GM12878 (cell line): ENCODE results near the gene SMC5. TPM values are rescaled to one million over a fixed set of nuclear protein-coding genes. Genes with fewer than 3 reads are reported as not detected.
A peak's percentile ranks its signal among the peaks of the same experiment; 100 is the strongest.

Experiments
- BCLAF1 ChIP-seq: fragments of 450-650 bp; IDR thresholded peaks from 2 replicates; pipeline ENCODE4 v1.6.1; 2017; ENCODE audit warnings: antibody characterized with exemption, mild to moderate bottlenecking, moderate library complexity
- CHD2 ChIP-seq: IDR thresholded peaks from 2 replicates; pipeline ENCODE4 v1.6.1; 2011; ENCODE audit warnings: low read depth, low read length, improper control_type of control experiment, borderline replicate concordance
- CREB1 ChIP-seq: IDR thresholded peaks from 2 replicates; pipeline ENCODE4 v1.6.1; 2012; ENCODE audit warnings: low read depth, mild to moderate bottlenecking, inconsistent platforms
- HDGF ChIP-seq: fragments of 450-650 bp; IDR thresholded peaks from 2 replicates; pipeline ENCODE4 v1.6.1; 2016; ENCODE audit warnings: antibody characterized with exemption
- MTA2 ChIP-seq: fragments of 450-650 bp; IDR thresholded peaks from 2 replicates; pipeline ENCODE4 v1.6.1; 2016; ENCODE audit warnings: low read depth, mild to moderate bottlenecking, moderate library complexity
- RAD21 ChIP-seq: IDR thresholded peaks from 2 replicates; pipeline ENCODE4 v1.6.1; 2011; ENCODE audit warnings: mild to moderate bottlenecking, low read depth, low read length, moderate library complexity; ENCODE audit not compliant: insufficient read depth
- RELA ChIP-seq: fragments of 450-650 bp; IDR thresholded peaks from 2 replicates; pipeline ENCODE4 v1.8.0; 2014; ENCODE audit warnings: borderline replicate concordance; ENCODE audit not compliant: partially characterized antibody
- SMAD5 ChIP-seq: IDR thresholded peaks from 2 replicates; pipeline ENCODE4 v1.6.1; 2016; ENCODE audit warnings: antibody characterized with exemption, low read depth
- SP1 ChIP-seq: IDR thresholded peaks from one replicate; pipeline ENCODE4 v1.6.1; 2011; ENCODE audit warnings: low read depth, low read length
- YY1 ChIP-seq: IDR thresholded peaks from 2 replicates; pipeline ENCODE4 v1.6.1; 2011; ENCODE audit warnings: low read depth, mild to moderate bottlenecking, low read length
- ZBTB11 ChIP-seq: fragments of 450-650 bp; formaldehyde crosslinking; IDR thresholded peaks from 2 replicates; pipeline ENCODE4 v1.5.0; 2022; ENCODE audit warnings: mild to moderate bottlenecking, missing genetic modification characterization
- ZBTB40 ChIP-seq: fragments of 450-650 bp; IDR thresholded peaks from 2 replicates; pipeline ENCODE4 v1.6.1; 2016; ENCODE audit warnings: mild to moderate bottlenecking, moderate library complexity, borderline replicate concordance
- polyA plus RNA-seq, 11 experiments: library from polyadenylated mRNA; depleted of rRNA in 4 of 11; unstranded in 6 of 11; stranded (reverse) in 5 of 11; fragments of >200 nt; fragmentation: Nextera tagmentation in 4 of 11; fragmentation: Illumina TruSeq in 1 of 11; extraction: Ambion mirVana in 4 of 11; extraction: Trizol in 1 of 11; gene quantifications; 1 replicate in 1 of 11; 2 replicates in 10 of 11; pipeline versions ENCODE4 v1.2.1 to v1.2.3, GENCODE V29; 2011 to 2016; ENCODE audit warnings: inconsistent platforms in 2 of 11, missing spikeins in 2 of 11, low read depth in 1 of 11
- total RNA-seq, 4 experiments: library from RNA; depleted of rRNA in 3 of 4; stranded (reverse); fragments of >200 nt in 3 of 4; fragmentation: Illumina TruSeq in 1 of 4; extraction: Trizol in 1 of 4; gene quantifications; 2 replicates each; pipeline versions ENCODE4 v1.2.1 to v1.2.3, GENCODE V29; 2013 to 2021
- TF ChIP-seq, protein P1 (sequence below): fragments of 450-650 bp; conservative IDR thresholded peaks from 2 replicates; pipeline ENCODE4 v1.6.1; 2017; ENCODE audit warnings: mild to moderate bottlenecking, moderate library complexity
- TF ChIP-seq, protein P2 (sequence below): fragments of 450-650 bp; IDR thresholded peaks from 2 replicates; pipeline ENCODE4 v1.6.1; 2017; ENCODE audit warnings: mild to moderate bottlenecking, moderate library complexity

The SMC5 gene
- total and polyA plus RNA-seq, 10 of the 15 experiments (the other 5 are each of a cell fraction or from before 2014, with no cell fraction given), result 6.5 to 47.1 (median 22.9) TPM

GRCh38 chr9:70398145-70398556, 139.4 kb downstream of the SMC5 start (continued):
- TF ChIP-seq MTA2 (peak; percentile 23; the same call in 1 of the 2 replicates), YY1 (no peak), ZBTB11 (CRISPR knock-in tag) (no peak), SP1 (no peak), ZBTB40 (no peak), RELA (no peak), SMAD5 (no peak), BCLAF1 (no peak), CHD2 (no peak), HDGF (no peak), RAD21 (no peak), CREB1 (no peak)
- TF ChIP-seq, protein P1, sequence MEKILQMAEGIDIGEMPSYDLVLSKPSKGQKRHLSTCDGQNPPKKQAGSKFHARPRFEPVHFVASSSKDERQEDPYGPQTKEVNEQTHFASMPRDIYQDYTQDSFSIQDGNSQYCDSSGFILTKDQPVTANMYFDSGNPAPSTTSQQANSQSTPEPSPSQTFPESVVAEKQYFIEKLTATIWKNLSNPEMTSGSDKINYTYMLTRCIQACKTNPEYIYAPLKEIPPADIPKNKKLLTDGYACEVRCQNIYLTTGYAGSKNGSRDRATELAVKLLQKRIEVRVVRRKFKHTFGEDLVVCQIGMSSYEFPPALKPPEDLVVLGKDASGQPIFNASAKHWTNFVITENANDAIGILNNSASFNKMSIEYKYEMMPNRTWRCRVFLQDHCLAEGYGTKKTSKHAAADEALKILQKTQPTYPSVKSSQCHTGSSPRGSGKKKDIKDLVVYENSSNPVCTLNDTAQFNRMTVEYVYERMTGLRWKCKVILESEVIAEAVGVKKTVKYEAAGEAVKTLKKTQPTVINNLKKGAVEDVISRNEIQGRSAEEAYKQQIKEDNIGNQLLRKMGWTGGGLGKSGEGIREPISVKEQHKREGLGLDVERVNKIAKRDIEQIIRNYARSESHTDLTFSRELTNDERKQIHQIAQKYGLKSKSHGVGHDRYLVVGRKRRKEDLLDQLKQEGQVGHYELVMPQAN, result no peak
- TF ChIP-seq, protein P2, sequence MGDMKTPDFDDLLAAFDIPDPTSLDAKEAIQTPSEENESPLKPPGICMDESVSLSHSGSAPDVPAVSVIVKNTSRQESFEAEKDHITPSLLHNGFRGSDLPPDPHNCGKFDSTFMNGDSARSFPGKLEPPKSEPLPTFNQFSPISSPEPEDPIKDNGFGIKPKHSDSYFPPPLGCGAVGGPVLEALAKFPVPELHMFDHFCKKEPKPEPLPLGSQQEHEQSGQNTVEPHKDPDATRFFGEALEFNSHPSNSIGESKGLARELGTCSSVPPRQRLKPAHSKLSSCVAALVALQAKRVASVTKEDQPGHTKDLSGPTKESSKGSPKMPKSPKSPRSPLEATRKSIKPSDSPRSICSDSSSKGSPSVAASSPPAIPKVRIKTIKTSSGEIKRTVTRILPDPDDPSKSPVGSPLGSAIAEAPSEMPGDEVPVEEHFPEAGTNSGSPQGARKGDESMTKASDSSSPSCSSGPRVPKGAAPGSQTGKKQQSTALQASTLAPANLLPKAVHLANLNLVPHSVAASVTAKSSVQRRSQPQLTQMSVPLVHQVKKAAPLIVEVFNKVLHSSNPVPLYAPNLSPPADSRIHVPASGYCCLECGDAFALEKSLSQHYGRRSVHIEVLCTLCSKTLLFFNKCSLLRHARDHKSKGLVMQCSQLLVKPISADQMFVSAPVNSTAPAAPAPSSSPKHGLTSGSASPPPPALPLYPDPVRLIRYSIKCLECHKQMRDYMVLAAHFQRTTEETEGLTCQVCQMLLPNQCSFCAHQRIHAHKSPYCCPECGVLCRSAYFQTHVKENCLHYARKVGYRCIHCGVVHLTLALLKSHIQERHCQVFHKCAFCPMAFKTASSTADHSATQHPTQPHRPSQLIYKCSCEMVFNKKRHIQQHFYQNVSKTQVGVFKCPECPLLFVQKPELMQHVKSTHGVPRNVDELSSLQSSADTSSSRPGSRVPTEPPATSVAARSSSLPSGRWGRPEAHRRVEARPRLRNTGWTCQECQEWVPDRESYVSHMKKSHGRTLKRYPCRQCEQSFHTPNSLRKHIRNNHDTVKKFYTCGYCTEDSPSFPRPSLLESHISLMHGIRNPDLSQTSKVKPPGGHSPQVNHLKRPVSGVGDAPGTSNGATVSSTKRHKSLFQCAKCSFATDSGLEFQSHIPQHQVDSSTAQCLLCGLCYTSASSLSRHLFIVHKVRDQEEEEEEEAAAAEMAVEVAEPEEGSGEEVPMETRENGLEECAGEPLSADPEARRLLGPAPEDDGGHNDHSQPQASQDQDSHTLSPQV, result no peak
